CD14-positive monocyte (primary cell): Measurements from ENCODE around the gene FXR2. TPM values are rescaled to one million over a fixed set of nuclear protein-coding genes. Genes with fewer than 3 reads are reported as not detected.

Source experiments
- DNase-seq, 3 donors: peaks; one replicate each; pipeline ENCODE4 v3.0.0-alpha.2; 2011 to 2022
- H2AFZ ChIP-seq: 2 replicates; pipeline ENCODE4 v1.6.0; 2012; ENCODE audit warnings: mild to moderate bottlenecking, low read depth, low read length, inconsistent platforms; ENCODE audit not compliant: insufficient read depth, poor library complexity, severe bottlenecking
- H3K27ac ChIP-seq, 2 donors: 1 replicate in 1 of 2; 2 replicates in 1 of 2; pipeline ENCODE4 v1.5.1; 2012 to 2013; ENCODE audit warnings: low read length in 2 of 2, control low read depth in 1 of 2, inconsistent platforms in 1 of 2, low read depth in 1 of 2, mild to moderate bottlenecking in 1 of 2
- H3K27me3 ChIP-seq, 2 donors: one replicate each; pipeline versions ENCODE4 v1.6.0 to v1.6.1; 2011 to 2013; ENCODE audit warnings: low read length in 2 of 2; ENCODE audit not compliant: control insufficient read depth in 2 of 2, insufficient read depth in 2 of 2
- H3K36me3 ChIP-seq, 2 donors: replicated peaks in 1 of 2; 1 replicate in 1 of 2; 2 replicates in 1 of 2; pipeline versions ENCODE4 v1.5.1 to v1.6.1; 2012 to 2013; ENCODE audit warnings: low read length in 2 of 2, control low read depth in 1 of 2, inconsistent platforms in 1 of 2, mild to moderate bottlenecking in 1 of 2; ENCODE audit not compliant: insufficient read depth in 2 of 2, control insufficient read depth in 1 of 2
- H3K4me1 ChIP-seq, 2 donors: 1 replicate in 1 of 2; 2 replicates in 1 of 2; pipeline versions ENCODE4 v1.5.1 to v1.6.1; 2012 to 2013; ENCODE audit warnings: low read length in 2 of 2, control low read depth in 1 of 2, inconsistent platforms in 1 of 2, mild to moderate bottlenecking in 1 of 2, moderate library complexity in 1 of 2; ENCODE audit not compliant: insufficient read depth in 2 of 2, control insufficient read depth in 1 of 2
- H3K4me2 ChIP-seq: replicated peaks from 2 replicates; pipeline ENCODE3; 2012; ENCODE audit warnings: low read length, moderate library complexity, mild to moderate bottlenecking; ENCODE audit not compliant: poor library complexity, severe bottlenecking; ENCODE audit errors: extremely low read depth
- H3K4me3 ChIP-seq, 3 experiments: fragments of 200-600 bp in 1 of 3; sonication (generic) in 1 of 3; replicated peaks in 1 of 3; 1 replicate in 2 of 3; 2 replicates in 1 of 3; pipeline ENCODE4 v1.5.1; 2011 to 2013; ENCODE audit warnings: low read length in 3 of 3, mild to moderate bottlenecking in 3 of 3, control low read depth in 2 of 3, low read depth in 2 of 3, inconsistent platforms in 1 of 3, moderate library complexity in 1 of 3
- H3K79me2 ChIP-seq: 2 replicates; pipeline ENCODE4 v1.6.0; 2012; ENCODE audit warnings: mild to moderate bottlenecking, control low read depth, inconsistent platforms, low read length, moderate library complexity; ENCODE audit not compliant: insufficient read depth
- H3K9ac ChIP-seq: 2 replicates; pipeline ENCODE4 v1.6.0; 2017; ENCODE audit warnings: low read length, mild to moderate bottlenecking; ENCODE audit not compliant: insufficient read depth, poor library complexity, severe bottlenecking
- H3K9me3 ChIP-seq, 2 donors: replicated peaks in 1 of 2; 1 replicate in 1 of 2; 2 replicates in 1 of 2; pipeline versions ENCODE4 v1.5.1 to v1.6.1; 2012 to 2013; ENCODE audit warnings: low read length in 2 of 2, control low read depth in 1 of 2; ENCODE audit not compliant: control insufficient read depth in 1 of 2, insufficient read depth in 1 of 2
- H4K20me1 ChIP-seq: 2 replicates; pipeline ENCODE4 v1.6.0; 2012; ENCODE audit warnings: mild to moderate bottlenecking, low read length, control low read depth, moderate library complexity; ENCODE audit not compliant: insufficient read depth
- H3K27ac Mint-ChIP-seq, 7 donors: one replicate each; pipeline ENCODE4 v1.8.0; 2020; ENCODE audit warnings: mild to moderate bottlenecking in 7 of 7, mixed read lengths in 7 of 7, moderate library complexity in 6 of 7, inconsistent platforms in 2 of 7
- H3K27me3 Mint-ChIP-seq, 3 donors: one replicate each; pipeline ENCODE4 v1.8.0; 2021 to 2022; ENCODE audit warnings: low read depth in 3 of 3, mild to moderate bottlenecking in 3 of 3, mixed read lengths in 3 of 3, moderate library complexity in 3 of 3, inconsistent platforms in 1 of 3
- H3K36me3 Mint-ChIP-seq, 2 donors: one replicate each; pipeline ENCODE4 v1.8.0; 2020; ENCODE audit warnings: mixed read lengths in 2 of 2, inconsistent platforms in 1 of 2, mild to moderate bottlenecking in 1 of 2
- H3K4me1 Mint-ChIP-seq: one replicate; pipeline ENCODE4 v1.8.0; 2020; ENCODE audit warnings: mild to moderate bottlenecking, mixed read lengths
- H3K4me3 Mint-ChIP-seq, 2 donors: one replicate each; pipeline ENCODE4 v1.8.0; 2020; ENCODE audit warnings: mild to moderate bottlenecking in 2 of 2, mixed read lengths in 2 of 2, moderate library complexity in 1 of 2
- H3K9me3 Mint-ChIP-seq, 7 donors: one replicate each; pipeline ENCODE4 v1.8.0; 2020 to 2022; ENCODE audit warnings: mixed read lengths in 7 of 7, mild to moderate bottlenecking in 6 of 7, moderate library complexity in 6 of 7, inconsistent platforms in 2 of 7
- WGBS: methylation state at CpG from one replicate; pipeline ENCODE4 v1.1.5; 2013; ENCODE audit warnings: missing lambda C conversion rate; ENCODE audit not compliant: insufficient coverage; 5-methylcytosine and 5-hydroxymethylcytosine counted together
- intact Hi-C, 2 donors: fragments of 100-400 bp; cut with micrococcal nuclease; formaldehyde crosslinking; loops; one replicate each; pipeline versions ENCODE4 v1.15.0 to v1.15.1; 2023
- polyA plus RNA-seq, 3 donors: library from polyadenylated mRNA; depleted of rRNA in 1 of 3; unstranded in 2 of 3; stranded (reverse) in 1 of 3; fragments of 300-500 nt in 2 of 3; fragments of >200 nt in 1 of 3; fragmentation: Illumina TruSeq in 2 of 3; gene quantifications; 1 replicate in 2 of 3; 2 replicates in 1 of 3; pipeline ENCODE4 v1.2.3, GENCODE V29; 2012 to 2021
- TF ChIP-seq, protein P1 (sequence below): fragments of 200-600 bp; IDR thresholded peaks from one replicate; pipeline ENCODE4 v1.8.0; 2022; ENCODE audit warnings: antibody characterized with exemption, mild to moderate bottlenecking

The FXR2 gene
- polyA plus RNA-seq, 3 donors, result 6.2 to 23.0 (median 9.2) TPM

DNA sequence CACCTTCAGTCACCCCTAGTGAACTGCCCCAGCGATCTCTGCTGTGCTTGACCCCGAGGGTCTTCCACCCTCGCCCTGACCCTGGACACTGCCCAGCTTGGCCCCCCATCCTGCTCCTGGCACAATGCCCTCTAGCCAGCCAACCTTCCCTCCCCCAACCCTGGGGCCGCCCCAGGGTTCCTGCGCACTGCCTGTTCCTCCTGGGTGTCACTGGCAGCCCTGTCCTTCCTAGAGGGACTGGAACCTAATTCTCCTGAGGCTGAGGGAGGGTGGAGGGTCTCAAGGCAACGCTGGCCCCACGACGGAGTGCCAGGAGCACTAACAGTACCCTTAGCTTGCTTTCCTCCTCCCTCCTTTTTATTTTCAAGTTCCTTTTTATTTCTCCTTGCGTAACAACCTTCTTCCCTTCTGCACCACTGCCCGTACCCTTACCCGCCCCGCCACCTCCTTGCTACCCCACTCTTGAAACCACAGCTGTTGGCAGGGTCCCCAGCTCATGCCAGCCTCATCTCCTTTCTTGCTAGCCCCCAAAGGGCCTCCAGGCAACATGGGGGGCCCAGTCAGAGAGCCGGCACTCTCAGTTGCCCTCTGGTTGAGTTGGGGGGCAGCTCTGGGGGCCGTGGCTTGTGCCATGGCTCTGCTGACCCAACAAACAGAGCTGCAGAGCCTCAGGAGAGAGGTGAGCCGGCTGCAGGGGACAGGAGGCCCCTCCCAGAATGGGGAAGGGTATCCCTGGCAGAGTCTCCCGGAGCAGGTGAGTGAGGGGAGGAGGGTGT, 56.0 kb downstream of the FXR2 start, which contains the start of gene TNFSF13:
TSS of gene TNFSF13 (plus strand) at position 207 of the 776 bp plus-strand sequence. CDS start at position 497, 290 bp downstream.
- H3K27ac ChIP-seq, result peak within 1 kb of the TSS; percentile 90 to 92
- peaks cover 0 to 3% (median 0%) of the 10 kb centered on the region in 7 donors for H3K9me3 Mint-ChIP-seq
- H3K27me3 Mint-ChIP-seq, result peaks cover 0 to 8% (median 7%) of the 10 kb centered on the region in 3 donors
- peaks cover 23% of the 10 kb centered on the region for H4K20me1 ChIP-seq
- peaks cover 31 to 52% of the 10 kb centered on the region in 2 donors for H3K36me3 Mint-ChIP-seq
- H3K9me3 ChIP-seq, result no peaks in the 10 kb centered on the region
- intact Hi-C loops, result no loop called here
- peaks cover 62% of the 10 kb centered on the region for H3K79me2 ChIP-seq
- H3K4me3 ChIP-seq, result peak within 1 kb of the TSS; percentile 69 to 100 (median 91)
- peak within 1 kb of the TSS; percentile 97 to 98 for H3K4me3 Mint-ChIP-seq
- TF ChIP-seq, protein P1, sequence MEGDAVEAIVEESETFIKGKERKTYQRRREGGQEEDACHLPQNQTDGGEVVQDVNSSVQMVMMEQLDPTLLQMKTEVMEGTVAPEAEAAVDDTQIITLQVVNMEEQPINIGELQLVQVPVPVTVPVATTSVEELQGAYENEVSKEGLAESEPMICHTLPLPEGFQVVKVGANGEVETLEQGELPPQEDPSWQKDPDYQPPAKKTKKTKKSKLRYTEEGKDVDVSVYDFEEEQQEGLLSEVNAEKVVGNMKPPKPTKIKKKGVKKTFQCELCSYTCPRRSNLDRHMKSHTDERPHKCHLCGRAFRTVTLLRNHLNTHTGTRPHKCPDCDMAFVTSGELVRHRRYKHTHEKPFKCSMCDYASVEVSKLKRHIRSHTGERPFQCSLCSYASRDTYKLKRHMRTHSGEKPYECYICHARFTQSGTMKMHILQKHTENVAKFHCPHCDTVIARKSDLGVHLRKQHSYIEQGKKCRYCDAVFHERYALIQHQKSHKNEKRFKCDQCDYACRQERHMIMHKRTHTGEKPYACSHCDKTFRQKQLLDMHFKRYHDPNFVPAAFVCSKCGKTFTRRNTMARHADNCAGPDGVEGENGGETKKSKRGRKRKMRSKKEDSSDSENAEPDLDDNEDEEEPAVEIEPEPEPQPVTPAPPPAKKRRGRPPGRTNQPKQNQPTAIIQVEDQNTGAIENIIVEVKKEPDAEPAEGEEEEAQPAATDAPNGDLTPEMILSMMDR, result no peak
- H3K27me3 ChIP-seq, result no peaks in the 10 kb centered on the region
- peak in 2 of 3 donors; percentile 64 to 75 for DNase-seq
- peaks cover 67% of the 10 kb centered on the region for H3K4me1 Mint-ChIP-seq
- H3K36me3 ChIP-seq, result peaks cover 13 to 19% of the 10 kb centered on the region in 2 donors
- peak within 1 kb of the TSS; percentile 72 for H3K9ac ChIP-seq
- H2AFZ ChIP-seq, result peak within 1 kb of the TSS; percentile 70
- H3K4me1 ChIP-seq, result peaks cover 72 to 80% of the 10 kb centered on the region in 2 donors
- peak within 1 kb of the TSS; percentile 93 to 98 (median 97) for H3K27ac Mint-ChIP-seq
- H3K4me2 ChIP-seq, result peak within 1 kb of the TSS; percentile 90
- WGBS, result 0% methylated on average over 11 of the region's 16 CpGs

DNA sequence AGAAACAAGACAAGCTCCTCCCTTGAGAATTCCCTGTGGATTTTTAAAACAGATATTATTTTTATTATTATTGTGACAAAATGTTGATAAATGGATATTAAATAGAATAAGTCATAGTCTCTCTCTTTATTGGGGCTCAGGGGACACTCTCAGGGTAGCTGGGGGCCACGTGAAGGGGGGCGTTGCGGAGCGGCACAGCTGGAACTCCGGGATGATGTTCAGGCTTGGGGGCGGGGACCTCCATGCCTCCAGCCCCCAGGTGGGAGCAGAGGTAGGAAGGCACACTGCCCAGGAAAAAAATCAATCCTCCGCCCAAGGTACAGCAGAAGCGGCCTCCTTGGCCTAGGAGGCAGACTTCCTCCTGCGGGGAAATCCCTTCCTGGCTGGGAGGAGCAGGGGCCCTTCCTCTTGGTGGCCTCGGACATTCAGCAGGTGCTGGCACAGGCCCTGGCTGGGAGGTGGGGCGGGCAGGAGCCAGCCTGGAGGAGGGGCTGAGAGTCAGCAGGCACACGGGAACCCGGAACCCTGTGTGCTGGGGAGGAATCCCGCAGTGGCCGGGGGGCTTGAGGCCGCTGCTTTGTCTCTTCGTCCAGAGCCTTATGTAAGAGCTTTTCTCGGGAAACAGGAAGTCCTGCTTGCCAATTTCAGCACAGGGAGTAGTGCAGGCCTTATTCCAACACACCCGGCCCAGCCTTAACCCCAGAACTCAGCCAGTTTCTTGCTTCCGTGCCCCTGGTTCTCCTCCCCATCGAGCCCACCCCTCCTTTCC, 56.7 kb downstream of the FXR2 start:
- no peaks in the 10 kb centered on the region for H3K27me3 ChIP-seq
- peak overlapping the region; percentile 72 for H3K9ac ChIP-seq
- H3K27me3 Mint-ChIP-seq, result peaks cover 0 to 8% (median 7%) of the 10 kb centered on the region in 3 donors
- TF ChIP-seq, protein P1, result no peak
- peak overlapping the region; percentile 97 to 98 for H3K4me3 Mint-ChIP-seq
- peaks cover 0 to 3% (median 0%) of the 10 kb centered on the region in 7 donors for H3K9me3 Mint-ChIP-seq
- peak overlapping the region; percentile 90 for H3K4me2 ChIP-seq
- H3K4me3 ChIP-seq, result peak overlapping the region; percentile 69 to 100 (median 91)
- H2AFZ ChIP-seq, result peak overlapping the region; percentile 70
- H4K20me1 ChIP-seq, result peaks cover 18% of the 10 kb centered on the region
- H3K4me1 Mint-ChIP-seq, result peaks cover 74% of the 10 kb centered on the region
- peaks cover 78 to 85% of the 10 kb centered on the region in 2 donors for H3K4me1 ChIP-seq
- no peaks in the 10 kb centered on the region for H3K9me3 ChIP-seq
- peaks cover 58% of the 10 kb centered on the region for H3K79me2 ChIP-seq
- intact Hi-C loops, result no loop called here
- H3K36me3 ChIP-seq, result peaks cover 5 to 13% of the 10 kb centered on the region in 2 donors
- peaks cover 35 to 50% of the 10 kb centered on the region in 2 donors for H3K36me3 Mint-ChIP-seq
- WGBS, result 0% methylated on average over 18 of the region's 21 CpGs
- peak; percentile 77 to 88 (median 79) for DNase-seq
- H3K27ac ChIP-seq, result peak overlapping the region; percentile 90 to 92
- H3K27ac Mint-ChIP-seq, result peak overlapping the region; percentile 93 to 98 (median 97)
